HepG2 (cell line): ENCODE results near the gene NAA38. TPM values are rescaled to one million over a fixed set of nuclear protein-coding genes. Genes with fewer than 3 reads are reported as not detected.

Experiments used
- CBX2 ChIP-seq, 2 experiments: fragments of 200-600 bp in 1 of 2; sonication (generic); formaldehyde crosslinking in 1 of 2; IDR thresholded peaks; 2 replicates each; pipeline versions ENCODE4 v1.7.0 to v1.8.1; 2018 to 2022; ENCODE audit warnings: low read depth in 2 of 2, low read length in 1 of 2, mild to moderate bottlenecking in 1 of 2, missing genetic modification reagents in 1 of 2
- EZH2 ChIP-seq: conservative IDR thresholded peaks from 2 replicates; pipeline ENCODE4 v1.6.1; 2012; ENCODE audit warnings: mild to moderate bottlenecking, low read depth, low read length, moderate library complexity
- FOXC1 ChIP-seq: sonication (generic); formaldehyde crosslinking; IDR thresholded peaks from 2 replicates; pipeline ENCODE4 v1.8.0; 2022; ENCODE audit warnings: mild to moderate bottlenecking, missing genetic modification reagents, borderline replicate concordance
- JARID2 ChIP-seq: sonication (generic); formaldehyde crosslinking; IDR thresholded peaks from 2 replicates; pipeline ENCODE4 v1.8.1; 2023; ENCODE audit warnings: missing genetic modification reagents, inconsistent platforms; ENCODE audit not compliant: insufficient replicate concordance
- MEF2D ChIP-seq: sonication (generic); formaldehyde crosslinking; IDR thresholded peaks from 2 replicates; pipeline ENCODE4 v1.5.1; 2020; ENCODE audit warnings: mild to moderate bottlenecking, missing genetic modification reagents
- MZF1 ChIP-seq: sonication (generic); formaldehyde crosslinking; IDR thresholded peaks from 2 replicates; pipeline ENCODE4 v1.8.1; 2023; ENCODE audit warnings: mild to moderate bottlenecking, missing genetic modification reagents, borderline replicate concordance
- RAD51 ChIP-seq: fragments of 450-650 bp; IDR thresholded peaks from 2 replicates; pipeline ENCODE4 v1.6.1; 2016; ENCODE audit warnings: borderline replicate concordance
- SNRNP70 ChIP-seq: fragments of 200-400 bp; formaldehyde crosslinking; IDR thresholded peaks from 2 replicates; pipeline ENCODE4 v1.6.1; 2017; ENCODE audit warnings: mild to moderate bottlenecking, low read depth, low read length, moderate library complexity
- SOX13 ChIP-seq, 3 experiments: fragments of 450-650 bp in 1 of 3; sonication (generic) in 1 of 3; formaldehyde crosslinking in 1 of 3; IDR thresholded peaks in 2 of 3; conservative IDR thresholded peaks in 1 of 3; 2 replicates each; pipeline versions ENCODE4 v1.5.0 to v1.6.1; 2016 to 2020; ENCODE audit warnings: antibody characterized with exemption in 1 of 3, mild to moderate bottlenecking in 1 of 3, missing compliant biosample characterization in 1 of 3, missing genetic modification reagents in 1 of 3, moderate library complexity in 1 of 3
- SRSF1 ChIP-seq: fragments of 200-400 bp; formaldehyde crosslinking; optimal IDR thresholded peaks from 2 replicates; pipeline ENCODE3; 2017; ENCODE audit warnings: mild to moderate bottlenecking, low read depth, low read length, moderate library complexity
- TCF12 ChIP-seq, 2 experiments: fragments of 450-650 bp in 1 of 2; sonication (generic) in 1 of 2; formaldehyde crosslinking in 1 of 2; IDR thresholded peaks; 2 replicates each; pipeline versions ENCODE4 v1.6.1 to v1.8.0; 2017 to 2022; ENCODE audit warnings: antibody characterized with exemption in 1 of 2, mild to moderate bottlenecking in 1 of 2, missing genetic modification reagents in 1 of 2, moderate library complexity in 1 of 2
- TCF7 ChIP-seq: sonication (generic); IDR thresholded peaks from 2 replicates; pipeline ENCODE4 v1.6.1; 2016; ENCODE audit warnings: antibody characterized with exemption, low read depth
- TEAD2 ChIP-seq: sonication (generic); formaldehyde crosslinking; IDR thresholded peaks from 2 replicates; pipeline ENCODE4 v1.9.0; 2021; ENCODE audit warnings: missing genetic modification reagents
- XRCC5 ChIP-seq: fragments of 200-400 bp; formaldehyde crosslinking; optimal IDR thresholded peaks from 2 replicates; pipeline ENCODE3; 2017; ENCODE audit warnings: mild to moderate bottlenecking, low read length
- ZFX ChIP-seq: sonication (generic); formaldehyde crosslinking; IDR thresholded peaks from 2 replicates; pipeline ENCODE4 v1.4.0; 2020; ENCODE audit warnings: mild to moderate bottlenecking, low read depth, missing genetic modification reagents, moderate library complexity
- ZNF230 ChIP-seq: sonication (generic); formaldehyde crosslinking; IDR thresholded peaks from 2 replicates; pipeline ENCODE4 v1.4.0; 2020; ENCODE audit warnings: mild to moderate bottlenecking, missing genetic modification reagents
- ZNF3 ChIP-seq: IDR thresholded peaks from 2 replicates; pipeline ENCODE4 v1.7.0; 2017; ENCODE audit warnings: inconsistent platforms
- ZSCAN12 ChIP-seq: sonication (generic); formaldehyde crosslinking; IDR thresholded peaks from 2 replicates; pipeline ENCODE4 v1.9.0; 2021; ENCODE audit warnings: mild to moderate bottlenecking, missing genetic modification reagents
- polyA plus RNA-seq, 8 experiments: library from polyadenylated mRNA; depleted of rRNA in 3 of 8; stranded (reverse) in 7 of 8; unstranded in 1 of 8; fragments of >200 nt; fragmentation: Illumina TruSeq in 4 of 8; extraction: Trizol in 4 of 8; gene quantifications; 2 replicates each; pipeline versions ENCODE4 v1.2.1 to v1.2.3, GENCODE V29; 2011 to 2016; ENCODE audit warnings: low read depth in 4 of 8, missing spikeins in 1 of 8, mixed read lengths in 1 of 8; ENCODE audit not compliant: insufficient read depth in 1 of 8
- total RNA-seq, 5 experiments: library from RNA; depleted of rRNA; stranded (reverse); fragments of >200 nt; fragmentation: Illumina TruSeq; extraction: Trizol; gene quantifications; 2 replicates each; pipeline ENCODE4 v1.2.3, GENCODE V29; 2016; ENCODE audit warnings: low read depth in 1 of 5
- TF ChIP-seq, protein P1 (sequence below): sonication (generic); formaldehyde crosslinking; IDR thresholded peaks from 2 replicates; pipeline ENCODE4 v1.4.0; 2020; ENCODE audit warnings: missing genetic modification reagents, borderline replicate concordance
- TF ChIP-seq, protein P2 (sequence below), 2 experiments: sonication (generic) in 1 of 2; formaldehyde crosslinking in 1 of 2; IDR thresholded peaks; 2 replicates each; pipeline versions ENCODE4 v1.5.1 to v1.6.1; 2011 to 2020; ENCODE audit warnings: borderline replicate concordance in 1 of 2, low read depth in 1 of 2, low read length in 1 of 2, mild to moderate bottlenecking in 1 of 2, missing genetic modification reagents in 1 of 2, moderate library complexity in 1 of 2
- TF ChIP-seq, protein P3 (sequence below): sonication (generic); formaldehyde crosslinking; IDR thresholded peaks from 2 replicates; pipeline ENCODE4 v1.4.0; 2020; ENCODE audit warnings: low read depth, mild to moderate bottlenecking, missing genetic modification reagents
- TF ChIP-seq, protein P4 (sequence below): sonication (generic); formaldehyde crosslinking; IDR thresholded peaks from 2 replicates; pipeline ENCODE4 v1.4.0; 2020; ENCODE audit warnings: missing genetic modification reagents, borderline replicate concordance

The NAA38 gene
- total and polyA plus RNA-seq, 2 of the 13 experiments (the other 11 are each of a cell fraction or from before 2014, with no cell fraction given), result 46.9 to 91.6 TPM

DNA sequence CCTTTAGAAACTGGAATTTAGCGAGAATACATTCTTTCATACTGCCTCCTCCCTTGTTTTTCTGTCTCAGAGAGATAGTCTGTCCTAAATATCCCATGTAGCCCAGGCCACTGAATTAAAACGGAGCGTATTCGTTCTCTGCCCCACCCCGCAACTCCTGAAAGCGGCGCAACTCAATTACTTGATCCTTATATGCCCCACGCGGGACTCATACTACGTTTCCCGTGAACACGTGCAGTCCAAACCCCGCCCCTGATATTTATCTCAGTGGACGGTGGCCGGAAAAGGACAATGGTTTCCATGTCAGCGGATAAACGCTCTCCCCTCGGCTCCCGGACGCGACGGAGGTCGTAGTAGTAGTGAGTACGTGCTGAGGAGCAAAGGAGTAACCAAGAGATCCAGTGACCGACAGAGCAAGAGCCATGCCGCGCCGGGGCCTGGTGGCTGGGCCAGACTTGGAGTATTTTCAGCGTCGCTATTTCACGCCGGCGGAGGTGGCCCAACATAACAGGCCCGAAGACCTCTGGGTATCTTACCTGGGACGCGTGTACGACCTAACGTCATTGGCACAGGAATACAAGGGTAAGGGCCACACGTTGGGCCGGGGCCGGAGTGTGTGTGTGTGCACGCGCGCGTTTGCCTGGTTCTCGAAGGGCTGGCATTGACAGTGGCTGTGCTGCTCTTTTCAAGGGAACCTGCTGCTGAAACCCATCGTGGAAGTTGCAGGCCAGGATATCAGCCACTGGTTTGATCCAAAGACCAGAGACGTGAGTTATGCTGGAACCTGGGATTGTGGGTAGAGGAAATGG, 558 bp upstream of the NAA38 start, which contains the start of gene CYB5D1 (continued):
- no peak for TF ChIP-seq JARID2
- no peak for TF ChIP-seq MEF2D
- no peak for TF ChIP-seq TEAD2
- TF ChIP-seq CBX2 (IDR thresholded peaks at IDR 0.05; ENCODE audit: low read depth, low read length), result no peak
- TF ChIP-seq CBX2 (CRISPR knock-in tag; IDR thresholded peaks at IDR 0.05; ENCODE audit: low read depth), result peak; percentile 26; the same call in 1 of the 2 replicates
- TF ChIP-seq, protein P1, sequence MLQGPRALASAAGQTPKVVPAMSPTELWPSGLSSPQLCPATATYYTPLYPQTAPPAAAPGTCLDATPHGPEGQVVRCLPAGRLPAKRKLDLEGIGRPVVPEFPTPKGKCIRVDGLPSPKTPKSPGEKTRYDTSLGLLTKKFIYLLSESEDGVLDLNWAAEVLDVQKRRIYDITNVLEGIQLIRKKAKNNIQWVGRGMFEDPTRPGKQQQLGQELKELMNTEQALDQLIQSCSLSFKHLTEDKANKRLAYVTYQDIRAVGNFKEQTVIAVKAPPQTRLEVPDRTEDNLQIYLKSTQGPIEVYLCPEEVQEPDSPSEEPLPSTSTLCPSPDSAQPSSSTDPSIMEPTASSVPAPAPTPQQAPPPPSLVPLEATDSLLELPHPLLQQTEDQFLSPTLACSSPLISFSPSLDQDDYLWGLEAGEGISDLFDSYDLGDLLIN (CRISPR knock-in tag), result no peak
- peak; percentile 88; the same call in 1 of the 2 replicates for TF ChIP-seq MZF1 (CRISPR knock-in tag)
- no peak for TF ChIP-seq SNRNP70
- peak; percentile 44 for TF ChIP-seq SRSF1
- peak; percentile 79 for TF ChIP-seq ZFX (CRISPR knock-in tag)
- no peak for TF ChIP-seq EZH2
- TF ChIP-seq, protein P2, sequence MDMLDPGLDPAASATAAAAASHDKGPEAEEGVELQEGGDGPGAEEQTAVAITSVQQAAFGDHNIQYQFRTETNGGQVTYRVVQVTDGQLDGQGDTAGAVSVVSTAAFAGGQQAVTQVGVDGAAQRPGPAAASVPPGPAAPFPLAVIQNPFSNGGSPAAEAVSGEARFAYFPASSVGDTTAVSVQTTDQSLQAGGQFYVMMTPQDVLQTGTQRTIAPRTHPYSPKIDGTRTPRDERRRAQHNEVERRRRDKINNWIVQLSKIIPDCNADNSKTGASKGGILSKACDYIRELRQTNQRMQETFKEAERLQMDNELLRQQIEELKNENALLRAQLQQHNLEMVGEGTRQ (IDR thresholded peaks at IDR 0.05; ENCODE audit: low read depth, low read length), result peak; percentile 66; the same call in 1 of the 2 replicates
- TF ChIP-seq, protein P2 (CRISPR knock-in tag; IDR thresholded peaks at IDR 0.05; ENCODE audit: borderline replicate concordance), result peak; percentile 79; the same call in 1 of the 2 replicates
- TF ChIP-seq ZNF3, result no peak
- no peak for TF ChIP-seq RAD51
- no peak for TF ChIP-seq TCF12 (IDR thresholded peaks at IDR 0.05)
- TF ChIP-seq TCF12 (CRISPR knock-in tag; IDR thresholded peaks at IDR 0.05), result peak; percentile 31; the same call in 1 of the 2 replicates
- TF ChIP-seq, protein P3, sequence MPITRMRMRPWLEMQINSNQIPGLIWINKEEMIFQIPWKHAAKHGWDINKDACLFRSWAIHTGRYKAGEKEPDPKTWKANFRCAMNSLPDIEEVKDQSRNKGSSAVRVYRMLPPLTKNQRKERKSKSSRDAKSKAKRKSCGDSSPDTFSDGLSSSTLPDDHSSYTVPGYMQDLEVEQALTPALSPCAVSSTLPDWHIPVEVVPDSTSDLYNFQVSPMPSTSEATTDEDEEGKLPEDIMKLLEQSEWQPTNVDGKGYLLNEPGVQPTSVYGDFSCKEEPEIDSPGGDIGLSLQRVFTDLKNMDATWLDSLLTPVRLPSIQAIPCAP (CRISPR knock-in tag), result no peak
- TF ChIP-seq, protein P4, sequence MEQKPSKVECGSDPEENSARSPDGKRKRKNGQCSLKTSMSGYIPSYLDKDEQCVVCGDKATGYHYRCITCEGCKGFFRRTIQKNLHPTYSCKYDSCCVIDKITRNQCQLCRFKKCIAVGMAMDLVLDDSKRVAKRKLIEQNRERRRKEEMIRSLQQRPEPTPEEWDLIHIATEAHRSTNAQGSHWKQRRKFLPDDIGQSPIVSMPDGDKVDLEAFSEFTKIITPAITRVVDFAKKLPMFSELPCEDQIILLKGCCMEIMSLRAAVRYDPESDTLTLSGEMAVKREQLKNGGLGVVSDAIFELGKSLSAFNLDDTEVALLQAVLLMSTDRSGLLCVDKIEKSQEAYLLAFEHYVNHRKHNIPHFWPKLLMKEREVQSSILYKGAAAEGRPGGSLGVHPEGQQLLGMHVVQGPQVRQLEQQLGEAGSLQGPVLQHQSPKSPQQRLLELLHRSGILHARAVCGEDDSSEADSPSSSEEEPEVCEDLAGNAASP, result peak; percentile 42; the same call in 1 of the 2 replicates
- TF ChIP-seq FOXC1 (CRISPR knock-in tag), result 0 out of 2 replicates have a peak, but pooled peaks have one; percentile 24
- peak; percentile 49 for TF ChIP-seq XRCC5
- TF ChIP-seq TCF7, result no peak
- no peak for TF ChIP-seq ZNF230
- 0 out of 2 replicates have a peak, but pooled peaks have one; percentile 8 for TF ChIP-seq SOX13 (IDR thresholded peaks at IDR 0.05)
- no peak for TF ChIP-seq SOX13 (CRISPR knock-in tag; conservative IDR thresholded peaks at IDR 0.05 in 1 of 2, IDR thresholded peaks at IDR 0.05 in 1 of 2)
- TF ChIP-seq ZSCAN12 (CRISPR knock-in tag), result no peak
